Measurements from ENCODE around the gene CNOT1. TPM values are rescaled to one million over a fixed set of nuclear protein-coding genes. Genes with fewer than 3 reads are reported as not detected.
"Not testable (repeated sequence)": the region's sequence is repeated elsewhere in the genome, so short reads cannot be mapped to it uniquely, and the experiment has no call there.

CNOT1 gene
- total RNA-seq, 2 donors from 2014 or later, result 74.2 to 92.9 TPM

DNA sequence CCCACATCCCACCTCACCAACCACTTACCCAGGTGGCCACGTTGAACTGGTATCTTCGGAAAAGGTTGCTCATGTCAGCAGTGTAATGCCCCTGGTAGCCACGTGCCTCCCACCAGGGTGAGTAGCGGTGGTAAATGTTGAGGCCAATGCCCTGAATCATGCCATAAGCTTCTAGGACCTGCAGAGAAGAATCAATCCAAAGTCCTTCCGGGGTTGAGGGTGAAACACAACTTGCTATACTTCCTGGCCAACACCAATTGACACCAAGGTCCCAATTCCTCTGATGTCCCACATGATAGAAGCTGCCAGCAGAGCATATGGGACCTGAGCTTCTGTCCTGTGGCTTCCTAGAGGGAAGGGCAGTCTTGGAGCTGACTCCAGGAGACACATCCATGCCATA is 11.3 kb upstream of the CNOT1 start:
- DNase-seq (no peak), ATAC-seq (no peak)
- intact Hi-C loops (cut with DNase I), result no loop called here

DNA sequence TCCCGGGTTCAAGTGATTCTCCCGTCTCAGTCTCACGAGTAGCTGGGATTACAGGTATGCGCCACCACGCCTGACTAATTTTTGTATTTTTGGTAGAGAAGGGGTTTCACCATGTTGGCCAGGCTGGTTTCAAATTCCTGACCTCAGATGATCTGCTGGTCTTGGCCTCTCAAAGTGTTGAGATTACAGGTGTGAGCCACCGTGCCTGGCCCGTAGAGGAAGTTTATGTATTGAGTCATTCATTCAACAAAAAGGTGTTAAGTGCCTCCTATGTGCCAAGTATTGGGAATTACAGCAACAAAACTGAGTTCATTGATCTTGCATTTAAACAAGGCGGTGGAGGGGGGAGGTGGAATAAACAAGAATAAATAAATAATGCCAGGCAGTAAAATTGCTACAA is 10.2 kb upstream of the CNOT1 start:
- ATAC-seq, result no peak
- intact Hi-C loops (cut with DNase I), result loop anchor here in 1 of 2 donors (10.0 kb wide), 2 partner anchors 125 to 305 kb away; partner anchors contain the start of gene SETD6

DNA sequence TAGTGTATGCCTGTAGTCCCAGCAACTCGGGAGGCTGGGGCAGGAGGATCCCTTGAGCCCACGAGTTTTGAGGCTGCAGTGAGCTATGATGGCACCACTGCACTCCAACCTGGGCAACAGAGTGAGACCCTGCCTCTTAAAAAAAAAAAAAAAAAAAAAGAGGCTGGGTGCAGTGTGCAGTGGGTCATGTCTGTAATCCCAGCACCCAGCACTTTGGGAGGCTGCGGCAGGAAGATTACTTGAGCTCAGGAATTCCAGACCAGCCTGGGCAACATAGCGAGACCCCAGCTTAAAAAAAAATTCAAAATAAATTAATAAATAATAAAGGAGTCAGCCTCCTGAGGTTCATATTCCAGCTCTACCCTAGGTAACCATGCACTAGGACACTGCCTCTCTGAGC is 9.6 kb upstream of the CNOT1 start:
- ATAC-seq (no peak), DNase-seq (no peak)
- intact Hi-C loops (cut with DNase I), result loop anchor here in 1 of 2 donors (10.0 kb wide), 2 partner anchors 124 to 304 kb away; partner anchors contain the start of gene SETD6

More for the DNA sequence above, 10.2 kb upstream of the CNOT1 start:
- no peak for DNase-seq

DNA sequence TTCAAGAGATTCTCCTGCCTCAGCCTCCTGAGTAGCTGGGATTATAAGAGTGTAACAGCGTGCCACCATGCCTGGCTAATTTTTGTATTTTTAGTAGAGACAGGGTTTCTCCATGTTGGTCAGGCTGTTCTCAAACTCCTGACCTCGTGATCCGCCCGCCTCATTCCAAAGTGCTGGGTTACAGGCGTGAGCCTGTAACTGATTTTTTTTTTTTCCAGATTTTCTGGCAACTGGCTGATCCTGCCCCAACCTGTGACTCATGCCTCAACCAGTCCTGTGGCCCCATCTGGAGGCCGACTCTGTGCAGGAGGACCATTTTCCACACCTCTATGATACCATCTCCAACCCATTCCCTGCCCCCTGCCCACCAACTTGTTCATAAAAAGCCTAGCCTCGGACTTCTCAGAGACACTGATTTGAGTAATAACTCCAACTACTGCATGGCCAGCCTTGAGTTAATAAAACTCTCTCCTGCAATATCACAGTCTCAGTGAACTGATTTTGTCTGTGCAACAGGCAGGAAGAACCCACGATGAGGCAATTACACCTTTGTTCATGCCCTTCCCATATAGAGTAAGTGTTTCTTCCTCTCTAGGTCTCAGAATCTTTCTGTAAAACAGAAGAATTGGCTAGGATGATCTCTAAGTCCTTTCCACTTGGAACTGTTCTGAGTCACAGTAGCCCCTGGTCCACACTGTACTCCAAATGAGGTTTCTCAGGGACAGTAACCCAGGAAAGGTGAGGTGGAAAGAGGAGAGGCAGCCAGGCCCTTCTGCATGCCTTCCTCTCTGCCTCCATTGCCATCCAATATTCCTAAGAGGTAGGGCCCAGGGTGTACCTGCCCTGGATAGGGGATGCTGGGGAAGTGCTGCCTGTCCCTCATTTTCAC is 8.8 kb upstream of the CNOT1 start:
- peak; percentile 81 to 92 for ATAC-seq
- intact Hi-C loops (cut with DNase I), result loop anchor here in 1 of 2 donors (10.0 kb wide), 2 partner anchors 124 to 304 kb away; partner anchors contain the start of gene SETD6
- DNase-seq, result peak; percentile 44

DNA sequence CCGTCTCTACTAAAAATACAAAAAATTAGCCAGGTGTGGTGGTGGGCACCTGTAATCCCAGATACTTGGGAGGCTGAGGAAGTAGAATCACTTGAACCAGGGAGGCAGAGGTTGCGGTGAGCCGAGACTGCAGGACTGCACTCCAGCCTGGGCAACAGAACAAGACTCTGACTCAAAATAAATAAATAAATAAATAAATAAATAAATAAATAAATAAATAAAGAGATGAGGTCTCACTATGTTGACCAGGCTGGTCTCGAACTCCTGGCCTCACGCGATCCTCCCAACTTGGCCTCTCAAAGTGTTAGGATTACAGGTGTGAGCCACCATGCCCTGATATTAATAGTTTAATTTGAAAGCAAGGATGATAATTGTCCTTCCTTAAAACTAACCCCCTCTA is 7.4 kb upstream of the CNOT1 start:
- intact Hi-C loops (cut with DNase I), result loop anchor here in 1 of 2 donors (10.0 kb wide), 2 partner anchors 122 to 302 kb away; partner anchors contain the start of gene SETD6
- not testable (repeated sequence) for ATAC-seq, DNase-seq

DNA sequence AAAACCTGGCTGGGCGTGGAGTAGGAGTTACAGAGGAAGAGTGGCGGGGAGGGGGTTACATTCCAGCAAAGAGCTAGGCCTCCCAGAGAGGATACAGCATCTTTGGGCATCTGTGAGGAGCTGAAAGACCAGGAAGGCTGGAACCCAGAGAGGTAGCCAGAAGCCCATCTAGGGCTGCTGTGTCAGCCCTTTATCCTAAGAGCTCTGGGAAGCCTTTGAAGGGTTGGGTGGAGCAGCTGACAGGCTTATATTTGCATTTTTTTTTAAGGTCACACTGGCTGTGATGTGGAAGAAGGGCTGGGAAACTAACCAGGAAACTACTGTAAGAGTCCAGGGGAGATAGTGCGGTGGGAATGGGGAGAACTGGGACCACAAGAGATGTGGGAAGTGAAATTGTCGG is 6.8 kb upstream of the CNOT1 start:
- no peak for ATAC-seq
- intact Hi-C loops (cut with DNase I), result loop anchor here in 1 of 2 donors (10.0 kb wide), 2 partner anchors 122 to 302 kb away; partner anchors contain the start of gene SETD6
- no peak for DNase-seq

DNA sequence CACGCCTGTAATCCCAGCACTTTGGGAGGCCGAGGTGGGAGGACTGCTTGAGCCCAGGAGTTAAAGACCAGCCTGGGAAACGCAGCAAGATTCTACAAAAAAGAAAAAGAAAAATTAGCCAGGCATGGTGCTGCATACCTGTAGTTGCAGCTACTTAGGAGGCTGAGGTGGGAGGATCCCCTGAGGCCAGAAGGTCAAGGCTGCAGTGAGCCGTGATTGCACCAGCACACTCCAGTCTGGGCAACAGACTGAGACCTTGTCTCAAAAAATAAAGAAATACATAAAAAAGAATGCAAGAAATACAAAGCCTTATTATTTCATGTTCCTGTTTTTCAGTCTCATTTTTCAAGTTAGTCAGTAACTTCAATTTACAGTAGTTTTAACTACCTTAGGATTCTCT is 5.9 kb upstream of the CNOT1 start:
- intact Hi-C loops (cut with DNase I), result loop anchor here in 1 of 2 donors (10.0 kb wide), 2 partner anchors 121 to 301 kb away; partner anchors contain the start of gene SETD6
- no peak for DNase-seq

DNA sequence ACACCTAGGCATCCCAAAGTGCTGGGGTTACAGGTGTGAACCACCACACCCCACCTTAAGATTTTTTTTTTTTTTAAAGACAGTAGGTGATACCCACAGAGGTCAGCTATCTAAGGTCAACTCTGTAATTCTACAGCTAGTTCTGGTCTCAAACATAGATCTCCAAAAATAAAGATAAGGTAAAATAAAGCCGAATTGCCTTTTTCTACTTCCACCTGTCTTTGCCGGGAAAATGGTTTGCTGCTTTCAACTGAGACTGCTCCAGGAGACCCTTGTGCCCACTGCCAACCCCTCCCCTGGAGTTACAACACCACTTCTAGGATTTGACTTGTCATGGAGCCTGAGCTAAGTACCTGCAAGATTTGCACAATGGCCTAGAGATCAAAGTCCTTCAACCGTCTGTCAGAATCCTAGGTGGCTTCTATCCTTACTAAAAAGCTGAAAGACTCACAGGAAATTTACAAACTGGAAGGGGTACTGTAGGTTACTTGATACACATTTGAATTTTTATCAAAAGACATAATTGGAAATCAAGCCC is 4.7 kb upstream of the CNOT1 start:
- intact Hi-C loops (cut with DNase I), result loop anchor here in 1 of 2 donors (10.0 kb wide), 2 partner anchors 120 to 300 kb away; partner anchors contain the start of gene SETD6
- DNase-seq (no peak), ATAC-seq (no peak)

More for the DNA sequence above, 5.9 kb upstream of the CNOT1 start:
- ATAC-seq, result no peak

DNA sequence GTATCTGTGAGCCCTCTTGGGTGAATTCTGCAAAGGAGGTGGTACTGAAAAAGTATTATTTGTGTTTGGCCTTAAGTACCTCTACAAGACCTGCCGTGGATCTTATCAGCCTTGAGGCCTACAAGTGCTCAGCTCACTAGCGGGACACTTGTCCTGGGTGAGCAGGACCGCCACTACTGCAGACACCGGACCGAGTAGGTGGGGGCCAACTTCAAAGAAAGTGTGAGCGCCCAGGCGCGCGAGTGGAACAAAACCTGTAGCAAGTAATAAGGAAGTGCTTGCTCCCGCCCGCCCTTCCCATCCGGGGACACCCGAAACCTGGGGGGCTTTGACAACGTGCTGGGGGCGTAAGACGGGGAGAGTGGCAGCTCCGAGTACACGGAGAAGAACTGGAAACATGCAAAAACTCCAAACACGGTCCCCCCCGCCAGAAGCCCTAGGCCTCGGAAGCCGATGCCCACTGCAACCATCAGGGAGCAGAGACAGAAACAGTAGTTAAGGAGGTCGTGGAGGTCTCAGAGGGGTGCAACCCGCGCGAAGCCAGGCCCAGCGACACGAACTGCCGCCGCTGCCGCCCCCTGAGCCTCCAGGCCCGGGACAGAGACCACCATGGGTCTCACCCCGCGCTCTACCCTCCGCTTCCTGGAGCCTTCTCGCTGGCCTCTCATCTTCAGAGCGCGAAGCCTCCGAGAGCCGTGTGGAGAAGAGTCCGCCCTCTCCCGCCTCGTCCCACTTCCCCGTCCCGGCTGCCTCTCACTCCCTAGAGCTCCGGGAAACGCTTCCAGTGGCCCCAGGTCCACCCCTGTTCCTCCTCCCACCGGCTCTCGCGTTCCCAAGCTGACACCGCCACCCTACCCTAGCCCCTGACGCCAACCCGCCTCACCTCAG is 537 bp downstream of the CNOT1 start:
- intact Hi-C loops (cut with DNase I), result no loop called here
- peak; percentile 39 to 60 for ATAC-seq

DNA sequence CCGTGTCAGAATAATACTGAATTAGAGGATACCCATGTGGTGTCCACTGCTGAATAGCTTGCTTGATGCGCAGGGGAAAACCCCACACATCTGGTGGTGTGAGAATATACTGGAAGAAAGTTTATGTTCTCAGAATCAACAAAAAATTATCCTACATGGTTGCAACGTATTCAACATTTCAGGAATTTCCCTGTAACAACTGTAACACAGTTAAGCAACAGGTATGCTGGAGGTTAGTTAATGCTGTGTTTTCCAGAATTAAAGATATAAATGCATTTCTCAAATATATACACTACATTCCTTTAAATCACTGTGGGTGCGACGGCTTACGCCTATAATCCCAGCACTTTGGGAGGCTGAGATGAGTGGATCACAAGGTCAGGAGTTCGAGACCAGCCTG is 5.4 kb downstream of the CNOT1 start:
- intact Hi-C loops (cut with DNase I), result no loop called here
- DNase-seq (no peak), ATAC-seq (no peak)

More for the DNA sequence above, 537 bp downstream of the CNOT1 start:
- peak; percentile 60 for DNase-seq

DNA sequence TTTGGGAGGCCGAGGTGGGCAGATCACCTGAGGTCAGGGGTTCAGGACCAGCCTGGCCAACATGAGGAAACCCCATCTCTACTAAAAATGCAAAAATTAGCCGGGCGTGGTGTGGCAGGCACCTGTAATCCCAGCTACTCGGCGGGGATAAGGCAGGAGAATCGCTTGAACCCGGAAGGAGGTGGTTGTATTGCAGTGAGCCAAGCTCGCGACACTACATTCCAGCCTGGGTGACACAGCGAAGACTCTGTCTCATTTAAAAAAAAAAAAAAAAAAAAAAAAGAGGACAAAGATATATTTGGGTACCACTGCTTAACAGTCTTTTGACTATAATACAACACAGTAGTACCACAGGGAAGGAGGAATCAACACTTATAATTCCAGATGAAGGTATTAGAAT is 9.2 kb downstream of the CNOT1 start:
- intact Hi-C loops (cut with DNase I), result no loop called here
- DNase-seq (no peak), ATAC-seq (no peak)

DNA sequence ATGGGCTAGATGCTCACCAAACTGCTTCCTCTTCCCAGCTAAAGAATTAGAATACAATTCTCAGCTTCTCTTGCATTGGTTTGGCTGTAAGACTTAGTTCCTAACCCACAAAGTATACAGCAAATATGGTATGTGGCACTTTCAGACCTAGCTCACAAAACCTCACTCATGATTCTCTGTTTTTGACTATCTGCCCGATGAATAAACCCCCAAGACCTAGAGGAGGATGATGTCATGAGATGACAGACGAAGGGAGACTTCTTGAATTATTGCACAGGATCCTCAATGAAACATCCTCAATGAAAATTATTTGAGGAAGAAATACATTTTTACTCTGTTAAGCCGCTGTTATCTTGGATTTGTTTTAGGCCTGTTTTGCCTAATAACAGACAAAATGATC is 14.3 kb downstream of the CNOT1 start:
- ATAC-seq (no peak), DNase-seq (no peak)
- intact Hi-C loops (cut with DNase I), result no loop called here

DNA sequence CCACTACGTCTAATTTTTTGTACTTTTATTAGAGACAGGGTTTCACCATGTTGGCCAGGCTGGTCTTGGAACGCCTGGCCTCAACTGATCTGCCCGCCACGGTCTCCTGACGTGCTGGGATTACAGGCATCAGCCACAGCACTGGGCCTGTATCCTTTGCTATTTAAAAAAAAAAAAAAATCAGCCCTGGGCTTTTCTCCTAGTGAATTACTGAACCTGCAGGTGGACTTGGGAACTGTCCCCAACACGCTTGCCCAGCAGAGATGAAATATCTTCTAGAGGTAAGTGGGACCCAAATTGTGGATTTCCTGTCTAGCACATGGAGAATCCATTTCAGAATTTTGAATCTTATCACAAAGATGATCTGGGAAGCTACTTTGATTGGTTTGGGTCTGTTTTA is 14.8 kb downstream of the CNOT1 start:
- DNase-seq (no peak), ATAC-seq (no peak)
- intact Hi-C loops (cut with DNase I), result no loop called here

DNA sequence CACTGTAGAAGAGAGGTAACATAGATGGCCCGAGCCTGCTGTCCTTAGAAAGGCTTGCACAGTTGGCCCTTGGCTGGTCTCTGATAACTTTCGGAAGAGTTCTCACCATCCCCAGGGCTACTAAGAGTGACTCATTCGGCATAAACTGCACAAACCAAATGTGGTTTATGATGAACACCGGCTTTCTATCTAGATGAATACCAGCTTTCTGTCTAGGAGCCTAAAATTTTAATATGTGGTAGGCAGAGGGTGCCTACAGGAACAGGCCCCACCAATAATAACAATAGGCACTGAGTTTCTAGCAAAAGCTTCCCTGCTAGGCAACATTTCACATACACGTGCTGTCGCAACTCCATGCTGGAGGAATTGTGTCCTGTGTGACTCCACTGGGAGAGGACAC is 15.4 kb downstream of the CNOT1 start:
- intact Hi-C loops (cut with DNase I), result no loop called here
- DNase-seq (no peak), ATAC-seq (no peak)

DNA sequence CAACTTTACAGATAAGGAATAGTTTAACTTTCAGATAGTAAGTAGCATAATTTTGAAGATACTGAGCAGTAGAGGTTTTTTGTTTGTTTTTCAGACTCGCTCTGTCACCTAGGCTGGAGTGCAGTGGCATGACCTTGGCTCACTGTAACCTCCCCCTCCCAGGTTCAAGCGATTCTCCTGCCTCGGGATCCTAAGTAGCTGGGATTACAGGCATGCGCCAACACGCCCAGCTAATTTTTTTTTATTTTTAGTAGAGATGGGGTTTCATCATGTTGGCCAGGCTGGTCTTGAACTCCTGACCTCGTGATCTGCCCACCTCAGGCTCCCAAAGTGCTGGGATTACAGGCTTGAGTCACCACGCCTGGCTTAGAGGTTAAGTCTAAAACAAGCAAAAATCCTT is 16.7 kb downstream of the CNOT1 start:
- ATAC-seq; DNase-seq; intact Hi-C loops (cut with DNase I): not testable (repeated sequence)

DNA sequence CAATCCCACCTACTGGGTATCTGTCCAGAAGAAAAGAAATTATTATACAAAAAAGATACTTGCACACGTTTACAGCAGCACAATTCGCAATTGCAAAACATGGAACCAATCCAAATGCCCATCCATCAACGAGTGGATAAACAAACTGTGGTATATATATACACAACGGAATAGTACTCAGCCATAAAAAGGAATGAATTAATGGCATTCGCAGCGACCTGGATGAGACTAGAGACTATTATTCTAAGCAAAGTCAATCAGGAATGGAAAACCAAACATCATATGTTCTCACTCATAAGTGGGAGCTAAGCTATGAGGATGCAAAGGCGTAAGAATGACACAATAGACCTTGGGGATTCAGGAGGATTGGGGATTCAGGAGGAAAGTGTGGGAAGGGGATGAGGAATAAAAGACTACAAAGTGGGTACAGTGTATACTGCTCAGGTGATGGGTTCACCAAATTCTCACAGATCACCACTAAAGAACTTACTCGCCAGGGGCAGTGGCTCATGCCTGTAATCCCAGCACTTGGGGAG is 21.0 kb downstream of the CNOT1 start:
- no peak for ATAC-seq
- no peak for DNase-seq
- intact Hi-C loops (cut with DNase I), result no loop called here

DNA sequence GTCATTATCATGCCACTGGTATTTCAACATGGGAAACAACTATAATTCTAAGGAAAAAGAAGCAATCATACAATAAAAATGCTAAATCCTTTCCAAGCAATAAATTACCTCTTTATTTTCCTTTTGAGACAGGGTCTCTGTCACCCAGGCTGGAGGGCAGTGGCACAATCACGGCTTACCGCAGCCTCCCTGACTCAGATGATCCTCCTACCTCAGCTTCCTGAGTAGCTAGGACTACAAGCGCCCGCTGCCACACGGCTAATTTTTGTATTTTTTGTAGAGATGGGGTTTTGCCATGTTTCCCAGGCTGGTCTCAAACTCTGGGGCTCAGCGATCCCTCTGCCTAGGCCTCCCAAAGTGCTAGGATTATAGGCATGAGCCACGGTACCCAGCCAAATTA is 24.1 kb downstream of the CNOT1 start:
- no peak for ATAC-seq
- intact Hi-C loops (cut with DNase I), result no loop called here
- DNase-seq, result no peak

DNA sequence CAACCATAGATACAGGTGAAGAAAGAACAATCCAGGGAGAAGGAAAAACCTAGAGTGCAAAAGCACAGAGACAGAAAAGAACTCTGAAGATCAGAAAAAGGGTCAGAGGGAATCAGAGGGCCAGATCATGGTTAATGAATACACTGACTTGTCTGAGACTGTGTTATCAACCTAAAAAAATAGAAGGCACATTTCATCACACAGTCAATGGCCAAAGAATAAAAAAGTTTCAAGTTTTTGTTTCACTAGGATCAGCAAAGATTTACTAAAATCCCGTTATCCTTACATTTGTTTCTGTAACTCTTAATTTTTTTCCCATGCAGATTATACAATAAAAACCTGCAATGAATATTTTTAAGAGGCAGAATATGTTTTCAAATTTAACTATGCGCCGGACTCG is 38.5 kb downstream of the CNOT1 start:
- no peak for ATAC-seq
- intact Hi-C loops (cut with DNase I), result no loop called here

More for the DNA sequence above, 38.5 kb downstream of the CNOT1 start:
- DNase-seq, result no peak

Measured in left cardiac atrium (tissue), 4 donors.